Activated B cell treated with CpG ODN at 0.5 μM for 24 hours (primary cell): ENCODE measurements around the gene WNT4. TPM values are rescaled to one million over a fixed set of nuclear protein-coding genes. Genes with fewer than 3 reads are reported as not detected.

Experiments
- ATAC-seq: fragments of 200-7000 bp; cut with Tn5 transposase; one replicate; pipeline ENCODE4 v1.10.0; 2021; ENCODE audit warnings: low read depth, mild to moderate bottlenecking, moderate library complexity
- CTCF ChIA-PET: fragments of 350-600 bp; sonication (Branson Sonifier 250); formaldehyde crosslinking; loops from one replicate; lab custom pipeline; 2021; ENCODE audit warnings: antibody characterized with exemption; lab: Charles Lee
- POLR2A ChIA-PET: fragments of 350-600 bp; sonication (Branson Sonifier 250); formaldehyde crosslinking; loops from one replicate; lab custom pipeline; 2021; ENCODE audit warnings: antibody characterized with exemption; lab: Charles Lee
- DNase-seq: peaks from one replicate; pipeline ENCODE4 v3.0.0; 2022
- H3K27ac Mint-ChIP-seq: one replicate; pipeline ENCODE4 v1.8.0; 2020; ENCODE audit warnings: mixed read lengths
- H3K27me3 Mint-ChIP-seq: one replicate; pipeline ENCODE4 v1.8.0; 2021; ENCODE audit warnings: mixed read lengths
- H3K36me3 Mint-ChIP-seq: one replicate; pipeline ENCODE4 v1.8.0; 2021; ENCODE audit warnings: low read depth, mixed read lengths
- H3K4me1 Mint-ChIP-seq: one replicate; pipeline ENCODE4 v1.8.0; 2021; ENCODE audit warnings: mixed read lengths
- H3K4me3 Mint-ChIP-seq: one replicate; pipeline ENCODE4 v1.8.0; 2020; ENCODE audit warnings: mild to moderate bottlenecking, mixed read lengths
- H3K9me3 Mint-ChIP-seq: one replicate; pipeline ENCODE4 v1.8.0; 2020; ENCODE audit warnings: mixed read lengths
- intact Hi-C: fragments of 100-400 bp; cut with micrococcal nuclease; formaldehyde crosslinking; loops from one replicate; pipeline ENCODE4 v1.15.1; 2024
- total RNA-seq: library from RNA; stranded (reverse); gene quantifications from 2 replicates; pipeline ENCODE4 v1.2.3, GENCODE V29; 2022
- TF ChIP-seq, protein P1 (sequence below): fragments of 200-600 bp; IDR thresholded peaks from one replicate; pipeline ENCODE4 v1.8.0; 2022; ENCODE audit warnings: antibody characterized with exemption, mild to moderate bottlenecking

WNT4 gene
- total RNA-seq, 1 donor from 2014 or later = 7.9 TPM

DNA sequence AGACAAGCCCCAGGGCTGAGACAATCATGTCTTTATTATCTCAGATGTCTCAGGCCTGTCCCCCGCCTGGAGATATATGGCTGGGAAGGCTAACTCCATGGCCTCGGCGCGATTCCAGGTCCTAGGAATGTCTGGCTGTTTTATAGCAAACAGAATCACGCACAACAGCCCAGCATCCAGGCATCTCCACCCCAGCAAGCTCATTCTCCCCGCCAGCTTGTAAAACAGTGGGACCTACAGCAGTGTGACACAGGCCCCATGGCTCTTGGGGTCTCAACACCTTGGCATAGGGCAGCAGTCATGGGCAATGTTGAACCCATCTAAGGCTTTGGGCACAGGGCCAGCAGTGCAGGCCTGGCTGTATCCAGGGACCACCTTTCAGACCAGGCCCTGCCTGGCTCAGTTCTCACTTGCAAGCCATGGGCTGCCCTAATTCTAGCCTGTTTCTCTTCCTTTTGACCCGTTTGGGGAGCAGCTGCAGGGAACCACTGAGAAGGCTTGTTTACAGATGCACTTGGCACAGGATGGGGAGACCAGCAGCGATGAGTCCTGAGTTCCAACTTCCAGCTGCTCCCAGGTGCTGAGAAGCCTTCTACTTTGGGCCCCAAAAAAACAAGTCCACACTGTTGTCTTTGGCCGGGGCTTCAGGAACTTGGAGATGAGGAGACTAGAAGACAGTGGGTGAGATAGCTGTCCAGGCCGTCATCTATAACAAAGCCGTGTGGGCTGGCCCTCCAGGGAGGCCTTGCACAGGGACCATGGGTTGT, 34.4 kb downstream of the WNT4 start:
- no peak for DNase-seq
- no peaks in the 10 kb centered on the region for H3K9me3 Mint-ChIP-seq
- H3K36me3 Mint-ChIP-seq = peaks cover 63% of the 10 kb centered on the region
- ATAC-seq = no peak
- no peaks in the 10 kb centered on the region for H3K27me3 Mint-ChIP-seq
- TF ChIP-seq, protein P1, sequence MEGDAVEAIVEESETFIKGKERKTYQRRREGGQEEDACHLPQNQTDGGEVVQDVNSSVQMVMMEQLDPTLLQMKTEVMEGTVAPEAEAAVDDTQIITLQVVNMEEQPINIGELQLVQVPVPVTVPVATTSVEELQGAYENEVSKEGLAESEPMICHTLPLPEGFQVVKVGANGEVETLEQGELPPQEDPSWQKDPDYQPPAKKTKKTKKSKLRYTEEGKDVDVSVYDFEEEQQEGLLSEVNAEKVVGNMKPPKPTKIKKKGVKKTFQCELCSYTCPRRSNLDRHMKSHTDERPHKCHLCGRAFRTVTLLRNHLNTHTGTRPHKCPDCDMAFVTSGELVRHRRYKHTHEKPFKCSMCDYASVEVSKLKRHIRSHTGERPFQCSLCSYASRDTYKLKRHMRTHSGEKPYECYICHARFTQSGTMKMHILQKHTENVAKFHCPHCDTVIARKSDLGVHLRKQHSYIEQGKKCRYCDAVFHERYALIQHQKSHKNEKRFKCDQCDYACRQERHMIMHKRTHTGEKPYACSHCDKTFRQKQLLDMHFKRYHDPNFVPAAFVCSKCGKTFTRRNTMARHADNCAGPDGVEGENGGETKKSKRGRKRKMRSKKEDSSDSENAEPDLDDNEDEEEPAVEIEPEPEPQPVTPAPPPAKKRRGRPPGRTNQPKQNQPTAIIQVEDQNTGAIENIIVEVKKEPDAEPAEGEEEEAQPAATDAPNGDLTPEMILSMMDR = no peak
- ChIA-PET POLR2A (no interaction called here), CTCF (interaction anchor here (0.5 kb wide), 1 partner anchor 252 kb away, joined by 4 read pairs; no protein-coding TSS in a partner anchor)
- intact Hi-C loops = no loop called here
- H3K4me1 Mint-ChIP-seq = peaks cover 37% of the 10 kb centered on the region
- peak overlapping the region; percentile 21 for H3K27ac Mint-ChIP-seq
- H3K4me3 Mint-ChIP-seq = no peak overlapping the region

GRCh38 chr1:22107126-22107525, 35.8 kb downstream of the WNT4 start:
- DNase-seq = no peak
- no peak for ATAC-seq
- H3K27me3 Mint-ChIP-seq = no peaks in the 10 kb centered on the region
- no peaks in the 10 kb centered on the region for H3K9me3 Mint-ChIP-seq
- CTCF ChIA-PET = interaction anchor here (0.7 to 1.4 kb wide), 3 partner anchors 11 to 354 kb away, joined by 3 to 5 read pairs (median 4); no protein-coding TSS in a partner anchor
- H3K27ac Mint-ChIP-seq = no peak overlapping the region
- TF ChIP-seq, protein P1 = no peak
- peaks cover 59% of the 10 kb centered on the region for H3K36me3 Mint-ChIP-seq
- H3K4me1 Mint-ChIP-seq = peaks cover 40% of the 10 kb centered on the region
- intact Hi-C loops = no loop called here
- POLR2A ChIA-PET = no interaction called here
- H3K4me3 Mint-ChIP-seq = no peak overlapping the region

- Mint-ChIP-seq H3K27ac (peak overlapping the region; percentile 51), H3K4me1 (peaks cover 52% of the 10 kb centered on the region), H3K27me3 (no peaks in the 10 kb centered on the region), H3K36me3 (peaks cover 61% of the 10 kb centered on the region), H3K9me3 (no peaks in the 10 kb centered on the region), H3K4me3 (no peak overlapping the region)
- ChIA-PET CTCF (interaction anchor here (0.7 to 1.4 kb wide), 8 partner anchors 12 to 536 kb away, joined by 3 to 5 read pairs (median 3); no protein-coding TSS in a partner anchor), POLR2A (interaction anchor here (0.6 kb wide), 1 partner anchor 36 kb away, joined by 6 read pairs; no protein-coding TSS in a partner anchor)
- TF ChIP-seq, protein P1 = peak; percentile 58
- ATAC-seq (peak; percentile 84), DNase-seq (no peak)
- intact Hi-C loops = loop anchor here (1.0 kb wide), 3 partner anchors 171 to 537 kb away; no protein-coding TSS in a partner anchor
These were observed 37.2 kb downstream of the WNT4 start for GRCh38 chr1:22105611-22106207.

DNA sequence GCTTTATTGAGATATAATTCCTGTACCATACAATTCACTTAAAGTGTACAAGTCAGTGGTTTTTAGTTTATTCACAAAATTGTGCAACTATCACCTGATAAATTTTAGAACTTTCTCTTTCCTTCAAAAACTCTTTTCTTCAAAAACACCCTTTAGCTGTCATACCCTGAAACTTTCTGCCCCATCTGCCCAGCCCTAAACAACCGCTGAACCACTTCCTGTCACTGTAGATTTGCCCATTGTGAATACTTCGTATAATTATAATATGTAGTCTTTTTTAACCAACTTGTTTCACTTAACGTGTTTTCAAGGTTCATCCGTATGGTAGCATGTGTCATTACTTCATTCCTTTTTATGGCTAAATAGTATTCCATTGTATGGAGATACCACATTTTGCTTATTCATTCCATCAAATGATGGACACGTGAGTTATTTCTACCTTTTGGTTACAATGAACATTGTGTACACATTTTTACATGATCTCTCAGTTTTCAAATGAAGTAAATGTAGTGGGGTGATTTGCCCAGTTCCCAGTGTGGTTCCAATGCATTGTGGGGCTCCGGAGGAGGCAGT, 37.9 kb downstream of the WNT4 start:
- peak overlapping the region; percentile 51 for H3K27ac Mint-ChIP-seq
- POLR2A ChIA-PET = interaction anchor here (1.0 kb wide), 1 partner anchor 79 kb away, joined by 3 read pairs; no protein-coding TSS in a partner anchor
- H3K4me3 Mint-ChIP-seq = no peak overlapping the region
- H3K9me3 Mint-ChIP-seq = no peaks in the 10 kb centered on the region
- peaks cover 60% of the 10 kb centered on the region for H3K4me1 Mint-ChIP-seq
- ATAC-seq (no peak), DNase-seq (no peak)
- intact Hi-C loops = loop anchor here (1.0 kb wide), 3 partner anchors 171 to 537 kb away; no protein-coding TSS in a partner anchor
- H3K27me3 Mint-ChIP-seq = no peaks in the 10 kb centered on the region
- H3K36me3 Mint-ChIP-seq = peaks cover 68% of the 10 kb centered on the region
- CTCF ChIA-PET = interaction anchor here (0.8 to 1.4 kb wide), 7 partner anchors 11 to 537 kb away, joined by 3 to 5 read pairs (median 3); no protein-coding TSS in a partner anchor
- TF ChIP-seq, protein P1 = no peak
